ENCODE data around the gene SPAG16. TPM values are rescaled to one million over a fixed set of nuclear protein-coding genes. Genes with fewer than 3 reads are reported as not detected.

Gene SPAG16
- polyA plus RNA-seq, 1 donor = 53.7 TPM

DNA sequence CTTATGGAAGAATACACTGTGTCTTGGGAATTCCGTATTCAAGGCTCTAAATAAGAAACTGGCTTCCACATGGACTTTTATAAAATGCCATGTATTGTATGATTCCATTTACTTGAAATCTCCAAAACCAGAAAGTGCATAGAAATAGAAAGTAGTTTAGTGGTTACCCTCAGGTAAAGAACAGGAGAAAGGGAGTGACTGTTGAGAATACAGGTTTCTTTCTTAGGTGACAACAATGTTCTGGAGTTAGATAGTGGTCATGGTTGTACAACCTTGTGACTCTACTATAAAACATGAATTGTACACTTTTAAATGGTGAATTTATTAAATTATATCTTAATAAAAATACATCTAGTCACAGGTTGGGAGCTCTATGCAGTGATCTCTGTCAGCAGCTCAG is 481.8 kb downstream of the SPAG16 start:
- Histone ChIP-seq H3K4me1 (ENCODE audit: control insufficient read depth, insufficient read depth, low read length) (no peaks in the 10 kb centered on the region), H3K27ac (ENCODE audit: low read length) (no peak overlapping the region), H3K27me3 (ENCODE audit: control insufficient read depth, insufficient read depth, low read length) (no peaks in the 10 kb centered on the region), H3K4me3 (ENCODE audit: low read length) (no peak overlapping the region), H3K36me3 (ENCODE audit: control insufficient read depth, insufficient read depth, low read length) (no peaks in the 10 kb centered on the region), H3K9me3 (ENCODE audit: control insufficient read depth, low read depth, low read length) (no peaks in the 10 kb centered on the region)
- WGBS (ENCODE audit: insufficient coverage, low lambda C conversion rate) = no CpG with 5 or more reads among the region's 1 CpG
- DNase-seq = no peak

DNA sequence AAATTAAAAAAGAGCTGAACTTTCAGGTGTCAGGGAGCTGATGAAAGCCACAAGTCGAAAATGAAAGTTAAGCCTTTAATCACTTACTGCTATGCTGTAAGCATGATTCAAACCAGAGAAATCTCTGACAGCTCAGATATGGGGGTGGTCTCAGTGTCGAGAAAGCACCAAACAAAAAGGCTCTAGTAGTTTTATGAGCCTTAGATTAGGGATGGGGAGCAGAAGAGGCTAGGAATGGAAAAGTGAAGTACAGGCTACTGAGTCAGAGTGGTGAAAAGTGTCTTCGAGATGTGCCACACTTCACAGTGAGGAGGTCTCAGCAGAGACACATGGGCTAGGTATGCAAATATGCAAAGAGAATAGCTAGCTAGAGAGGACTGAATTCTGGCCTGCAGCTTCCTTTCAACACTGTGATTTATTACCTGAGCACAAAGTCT is 482.2 kb downstream of the SPAG16 start:
- Histone ChIP-seq H3K4me3 (ENCODE audit: low read length) (no peak overlapping the region), H3K4me1 (ENCODE audit: control insufficient read depth, insufficient read depth, low read length) (no peaks in the 10 kb centered on the region), H3K27me3 (ENCODE audit: control insufficient read depth, insufficient read depth, low read length) (no peaks in the 10 kb centered on the region), H3K27ac (ENCODE audit: low read length) (no peak overlapping the region), H3K36me3 (ENCODE audit: control insufficient read depth, insufficient read depth, low read length) (no peaks in the 10 kb centered on the region), H3K9me3 (ENCODE audit: control insufficient read depth, low read depth, low read length) (no peaks in the 10 kb centered on the region)
- no CpG with 5 or more reads among the region's 3 CpGs for WGBS (ENCODE audit: insufficient coverage, low lambda C conversion rate)
- peak; percentile 0 to 67 for DNase-seq

DNA sequence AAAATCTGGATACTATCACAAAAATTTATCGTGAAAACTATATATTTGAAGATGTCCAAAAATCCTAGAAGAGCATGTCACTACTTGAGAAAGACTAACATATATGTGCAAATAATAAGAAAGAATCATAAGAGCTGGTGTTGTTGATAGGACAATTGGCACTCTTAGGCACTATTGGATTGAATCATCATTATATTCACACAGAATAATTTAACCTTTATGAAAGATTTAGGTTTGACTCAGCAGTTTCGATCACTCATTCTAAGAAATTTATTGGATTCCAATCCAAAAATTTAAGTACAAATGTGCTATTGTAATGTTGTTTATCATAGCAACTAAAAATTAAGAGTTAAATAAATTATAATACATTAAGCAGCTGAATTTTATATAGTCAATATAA is 503.6 kb downstream of the SPAG16 start:
- H3K9me3 ChIP-seq (ENCODE audit: control insufficient read depth, low read depth, low read length) = no peaks in the 10 kb centered on the region
- H3K27ac ChIP-seq (ENCODE audit: low read length) = no peak overlapping the region
- 83% methylated on average over 1 of the region's 2 CpGs for WGBS (ENCODE audit: insufficient coverage, low lambda C conversion rate)
- no peaks in the 10 kb centered on the region for H3K27me3 ChIP-seq (ENCODE audit: control insufficient read depth, insufficient read depth, low read length)
- DNase-seq = no peak
- H3K36me3 ChIP-seq (ENCODE audit: control insufficient read depth, insufficient read depth, low read length) = no peaks in the 10 kb centered on the region
- no peak overlapping the region for H3K4me3 ChIP-seq (ENCODE audit: low read length)
- H3K4me1 ChIP-seq (ENCODE audit: control insufficient read depth, insufficient read depth, low read length) = no peaks in the 10 kb centered on the region

DNA sequence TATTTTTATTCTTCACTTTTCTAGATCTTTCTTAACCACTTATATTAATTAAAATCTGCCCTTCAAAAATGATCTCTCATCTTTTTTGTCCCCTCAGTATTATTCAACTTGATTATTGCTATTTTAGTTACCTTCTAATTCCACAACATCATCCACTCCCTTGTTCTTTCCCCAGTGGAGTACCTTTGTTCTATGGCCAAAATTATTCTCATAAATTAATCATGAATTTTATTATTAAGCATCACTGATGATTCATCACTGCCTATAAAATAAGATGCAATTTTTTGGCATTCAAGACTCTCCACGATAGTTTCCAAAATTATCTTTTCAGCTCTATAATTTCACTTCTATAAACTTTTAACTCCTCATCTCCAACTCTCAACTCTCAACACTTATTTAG is 505.7 kb downstream of the SPAG16 start:
- no peaks in the 10 kb centered on the region for H3K36me3 ChIP-seq (ENCODE audit: control insufficient read depth, insufficient read depth, low read length)
- H3K4me3 ChIP-seq (ENCODE audit: low read length) = no peak overlapping the region
- no peaks in the 10 kb centered on the region for H3K4me1 ChIP-seq (ENCODE audit: control insufficient read depth, insufficient read depth, low read length)
- no peak for DNase-seq
- no peaks in the 10 kb centered on the region for H3K27me3 ChIP-seq (ENCODE audit: control insufficient read depth, insufficient read depth, low read length)
- WGBS (ENCODE audit: insufficient coverage, low lambda C conversion rate) = 86% methylated on average over 1 of the region's 1 CpG
- H3K9me3 ChIP-seq (ENCODE audit: control insufficient read depth, low read depth, low read length) = no peaks in the 10 kb centered on the region
- no peak overlapping the region for H3K27ac ChIP-seq (ENCODE audit: low read length)

DNA sequence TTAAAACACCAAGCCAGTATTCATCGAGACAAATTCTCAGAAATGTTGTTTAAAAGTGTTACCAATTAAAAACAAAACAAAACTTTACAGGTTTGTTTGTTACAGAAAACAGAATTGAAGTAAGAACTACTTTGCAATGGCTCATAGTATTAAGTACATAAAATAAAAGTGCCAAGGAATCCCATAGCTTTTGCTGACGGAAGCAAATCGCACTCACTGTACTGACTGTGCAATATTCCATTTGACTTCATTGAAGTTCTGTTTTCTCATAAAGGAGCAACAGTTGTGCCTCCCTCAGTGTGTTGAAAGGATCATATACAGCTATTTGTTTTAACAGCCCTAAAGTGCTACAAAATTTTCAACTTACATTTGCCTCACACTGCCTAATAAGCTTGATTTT is 507.8 kb downstream of the SPAG16 start:
- H3K27me3 ChIP-seq (ENCODE audit: control insufficient read depth, insufficient read depth, low read length) = no peaks in the 10 kb centered on the region
- no peaks in the 10 kb centered on the region for H3K36me3 ChIP-seq (ENCODE audit: control insufficient read depth, insufficient read depth, low read length)
- WGBS (ENCODE audit: insufficient coverage, low lambda C conversion rate) = 83% methylated on average over 1 of the region's 3 CpGs
- DNase-seq = no peak
- no peak overlapping the region for H3K4me3 ChIP-seq (ENCODE audit: low read length)
- no peaks in the 10 kb centered on the region for H3K9me3 ChIP-seq (ENCODE audit: control insufficient read depth, low read depth, low read length)
- H3K27ac ChIP-seq (ENCODE audit: low read length) = no peak overlapping the region
- no peaks in the 10 kb centered on the region for H3K4me1 ChIP-seq (ENCODE audit: control insufficient read depth, insufficient read depth, low read length)

DNA sequence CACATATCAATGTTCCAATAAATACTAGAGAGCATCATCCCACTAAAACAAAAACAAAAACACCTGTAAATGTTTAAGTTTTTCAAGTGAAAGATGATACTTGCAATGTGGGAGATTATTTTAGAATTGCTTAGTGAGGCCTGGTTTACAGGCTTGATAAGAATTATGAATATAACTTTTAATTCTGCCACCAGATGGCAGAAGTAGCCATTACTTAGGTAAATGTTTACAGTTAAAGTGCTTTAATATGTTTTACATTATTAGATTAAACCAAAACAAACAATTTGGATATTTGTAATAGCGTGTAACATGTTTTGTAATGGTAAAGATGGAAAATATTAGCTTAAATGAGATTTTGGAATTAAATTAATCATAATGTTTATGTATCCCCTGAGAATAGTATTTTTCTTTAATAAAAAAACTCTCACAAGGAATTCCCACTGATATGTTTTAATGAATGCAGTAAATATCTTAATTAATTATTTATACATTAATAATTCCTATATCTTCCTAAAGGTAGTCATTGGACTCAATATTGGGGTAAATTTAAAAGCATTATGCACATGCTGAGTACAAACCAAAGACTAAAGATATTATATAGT is 522.0 kb downstream of the SPAG16 start:
- 33% methylated on average over 1 of the region's 1 CpG for WGBS (ENCODE audit: insufficient coverage, low lambda C conversion rate)
- Histone ChIP-seq H3K4me3 (ENCODE audit: low read length) (no peak overlapping the region), H3K36me3 (ENCODE audit: control insufficient read depth, insufficient read depth, low read length) (no peaks in the 10 kb centered on the region), H3K9me3 (ENCODE audit: control insufficient read depth, low read depth, low read length) (no peaks in the 10 kb centered on the region), H3K27me3 (ENCODE audit: control insufficient read depth, insufficient read depth, low read length) (no peaks in the 10 kb centered on the region), H3K4me1 (ENCODE audit: control insufficient read depth, insufficient read depth, low read length) (no peaks in the 10 kb centered on the region), H3K27ac (ENCODE audit: low read length) (no peak overlapping the region)
- DNase-seq = peak in 1 of 2 donors; percentile 6

DNA sequence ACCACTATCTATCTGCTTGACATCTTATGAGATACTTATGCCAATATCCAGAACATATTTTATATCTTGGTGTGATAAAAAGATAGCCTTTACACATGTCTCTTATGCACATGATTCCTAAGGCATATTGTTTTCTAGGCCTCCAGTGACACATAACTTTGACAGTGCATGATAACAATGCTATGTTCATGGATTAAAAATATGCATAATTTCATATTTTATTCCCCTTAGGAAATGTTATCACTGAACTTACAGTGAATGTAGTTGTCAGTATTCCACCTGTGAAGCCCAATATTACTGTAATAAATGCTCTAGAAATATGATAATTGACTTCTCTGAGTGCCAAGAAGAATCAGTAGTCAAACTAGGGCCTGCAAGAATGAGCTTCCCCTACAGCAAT is 532.3 kb downstream of the SPAG16 start:
- H3K36me3 ChIP-seq (ENCODE audit: control insufficient read depth, insufficient read depth, low read length) = no peaks in the 10 kb centered on the region

DNA sequence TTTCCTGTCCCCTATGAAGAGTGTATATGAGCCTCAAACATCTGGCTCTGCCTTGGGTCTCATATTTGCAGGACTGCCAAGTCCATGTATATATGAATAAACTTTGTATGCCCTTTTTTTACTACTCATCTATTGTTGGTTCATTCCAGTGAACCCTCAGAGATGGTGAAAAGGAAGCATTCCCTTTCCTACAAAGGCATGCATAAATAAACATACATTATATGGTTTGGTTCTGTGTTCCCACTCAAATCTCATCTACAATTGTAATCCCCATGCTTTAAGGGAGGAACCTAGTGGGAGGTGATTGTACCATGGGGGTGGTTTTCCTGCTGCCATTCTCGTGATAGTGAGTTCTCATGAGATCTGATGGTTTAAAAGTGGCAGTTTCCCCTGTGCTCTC is 534.2 kb downstream of the SPAG16 start:
- Histone ChIP-seq H3K4me1 (ENCODE audit: control insufficient read depth, insufficient read depth, low read length) (no peaks in the 10 kb centered on the region), H3K4me3 (ENCODE audit: low read length) (no peak overlapping the region), H3K9me3 (ENCODE audit: control insufficient read depth, low read depth, low read length) (no peaks in the 10 kb centered on the region), H3K27ac (ENCODE audit: low read length) (no peak overlapping the region), H3K27me3 (ENCODE audit: control insufficient read depth, insufficient read depth, low read length) (no peaks in the 10 kb centered on the region), H3K36me3 (ENCODE audit: control insufficient read depth, insufficient read depth, low read length) (no peaks in the 10 kb centered on the region)
- DNase-seq = no peak
- no CpG with 5 or more reads among the region's 1 CpG for WGBS (ENCODE audit: insufficient coverage, low lambda C conversion rate)

More for the DNA sequence above, 532.3 kb downstream of the SPAG16 start:
- DNase-seq = no peak
- Histone ChIP-seq H3K4me1 (ENCODE audit: control insufficient read depth, insufficient read depth, low read length) (no peaks in the 10 kb centered on the region), H3K4me3 (ENCODE audit: low read length) (no peak overlapping the region), H3K9me3 (ENCODE audit: control insufficient read depth, low read depth, low read length) (no peaks in the 10 kb centered on the region), H3K27me3 (ENCODE audit: control insufficient read depth, insufficient read depth, low read length) (no peaks in the 10 kb centered on the region), H3K27ac (ENCODE audit: low read length) (no peak overlapping the region)

DNA sequence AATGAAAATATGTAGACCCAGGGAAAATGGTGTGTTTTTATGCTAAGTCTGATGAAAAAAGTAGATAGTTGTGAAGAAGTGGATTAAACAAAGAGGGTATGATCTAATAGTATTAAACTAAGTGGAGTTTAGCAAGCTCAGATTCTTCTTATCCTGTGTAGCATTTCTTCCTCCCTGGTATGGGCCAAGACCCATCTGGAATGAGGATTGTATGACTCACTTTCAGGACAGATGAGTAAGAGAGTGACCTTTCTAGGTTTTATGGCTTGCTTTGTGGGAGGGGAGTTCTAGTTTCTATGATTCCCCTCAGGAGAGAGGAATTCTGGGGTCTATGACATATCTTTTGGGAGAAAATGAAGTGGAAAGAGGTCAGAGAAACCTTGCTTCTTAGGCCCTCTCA is 550.1 kb downstream of the SPAG16 start:
- Histone ChIP-seq H3K27ac (ENCODE audit: low read length) (no peak overlapping the region), H3K9me3 (ENCODE audit: control insufficient read depth, low read depth, low read length) (no peaks in the 10 kb centered on the region), H3K27me3 (ENCODE audit: control insufficient read depth, insufficient read depth, low read length) (no peaks in the 10 kb centered on the region), H3K4me3 (ENCODE audit: low read length) (no peak overlapping the region), H3K4me1 (ENCODE audit: control insufficient read depth, insufficient read depth, low read length) (no peaks in the 10 kb centered on the region), H3K36me3 (ENCODE audit: control insufficient read depth, insufficient read depth, low read length) (no peaks in the 10 kb centered on the region)
- DNase-seq = no peak

DNA sequence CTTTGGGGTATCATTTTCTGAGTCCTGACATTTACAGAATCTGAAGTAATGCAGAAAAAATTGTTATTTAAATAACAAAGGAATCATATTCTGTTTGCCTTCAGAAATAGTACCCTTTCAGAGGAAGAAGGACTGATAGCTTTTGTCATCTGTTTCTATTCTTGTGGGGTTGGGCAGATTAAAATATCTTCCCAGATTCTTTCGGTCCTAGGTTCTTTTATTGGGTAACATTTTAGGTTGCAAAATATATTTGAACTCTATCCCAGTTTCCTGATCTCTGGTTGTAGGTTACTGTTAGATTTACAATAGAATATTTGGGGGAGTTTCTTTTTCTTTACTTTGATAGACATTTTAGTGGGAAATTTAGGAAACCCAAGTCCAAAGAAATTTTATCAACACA is 550.5 kb downstream of the SPAG16 start:
- no peaks in the 10 kb centered on the region for H3K9me3 ChIP-seq (ENCODE audit: control insufficient read depth, low read depth, low read length)
- H3K27ac ChIP-seq (ENCODE audit: low read length) = no peak overlapping the region
- WGBS (ENCODE audit: insufficient coverage, low lambda C conversion rate) = 100% methylated on average over 1 of the region's 1 CpG
- no peaks in the 10 kb centered on the region for H3K27me3 ChIP-seq (ENCODE audit: control insufficient read depth, insufficient read depth, low read length)
- no peaks in the 10 kb centered on the region for H3K36me3 ChIP-seq (ENCODE audit: control insufficient read depth, insufficient read depth, low read length)
- no peak overlapping the region for H3K4me3 ChIP-seq (ENCODE audit: low read length)
- no peak for DNase-seq
- no peaks in the 10 kb centered on the region for H3K4me1 ChIP-seq (ENCODE audit: control insufficient read depth, insufficient read depth, low read length)

DNA sequence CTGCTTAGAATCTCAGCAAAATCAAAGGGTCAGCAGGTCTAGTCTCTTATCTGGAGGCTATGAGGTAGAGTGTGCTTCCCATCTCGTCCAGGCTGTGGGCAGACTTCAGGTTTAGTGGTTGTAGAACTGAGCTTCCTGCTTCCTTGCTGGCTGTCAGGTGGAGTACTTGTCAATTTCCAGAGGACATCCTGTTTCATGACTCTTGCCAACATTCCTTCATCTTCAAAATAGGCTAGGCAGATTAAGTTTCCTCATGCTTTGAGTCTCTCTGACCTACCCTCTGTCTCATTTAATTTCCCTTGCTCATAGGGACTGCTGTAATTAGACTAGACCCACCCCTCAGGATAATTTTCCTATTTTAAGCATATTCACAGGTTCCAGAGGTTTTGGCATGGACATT is 562.6 kb downstream of the SPAG16 start:
- WGBS (ENCODE audit: insufficient coverage, low lambda C conversion rate) = no CpG with 5 or more reads among the region's 1 CpG

More for the DNA sequence above, 562.6 kb downstream of the SPAG16 start:
- Histone ChIP-seq H3K27ac (ENCODE audit: low read length) (no peak overlapping the region), H3K4me1 (ENCODE audit: control insufficient read depth, insufficient read depth, low read length) (no peaks in the 10 kb centered on the region), H3K27me3 (ENCODE audit: control insufficient read depth, insufficient read depth, low read length) (no peaks in the 10 kb centered on the region), H3K9me3 (ENCODE audit: control insufficient read depth, low read depth, low read length) (no peaks in the 10 kb centered on the region), H3K36me3 (ENCODE audit: control insufficient read depth, insufficient read depth, low read length) (no peaks in the 10 kb centered on the region), H3K4me3 (ENCODE audit: low read length) (no peak overlapping the region)
- no peak for DNase-seq

All from large intestine (tissue), 3 donors.